ENCODE measurements around the gene FBXO7. TPM values are rescaled to one million over a fixed set of nuclear protein-coding genes. Genes with fewer than 3 reads are reported as not detected.
A peak's percentile ranks its signal among the peaks of the same experiment; 100 is the strongest.

Gene FBXO7
- total and polyA plus RNA-seq, 9 of the 15 experiments (the other 6 are each of a cell fraction or from before 2014, with no cell fraction given), result 34.0 to 162 (median 85.2) TPM

DNA sequence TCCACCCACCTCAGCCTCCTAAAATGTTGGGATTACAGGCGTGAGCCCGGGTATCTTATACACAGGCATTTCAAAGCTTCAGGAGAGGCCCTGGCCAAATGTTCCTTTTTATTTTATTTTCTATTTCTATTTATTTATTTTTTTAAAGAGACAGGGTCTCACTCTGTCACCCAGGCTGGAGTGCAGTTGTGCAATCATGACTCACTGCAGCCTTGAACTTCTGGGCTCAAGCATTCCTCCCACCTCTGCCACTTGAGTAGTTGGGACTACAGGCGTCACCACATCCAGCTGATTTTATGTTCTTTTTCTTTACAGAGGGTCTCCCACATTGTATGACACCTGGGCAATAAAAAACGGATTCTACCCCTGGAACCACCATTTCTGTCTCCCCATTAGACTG lies 71.2 kb downstream of the FBXO7 start (continued):
- TF ChIP-seq TSC22D4 (tag; IDR thresholded peaks at IDR 0.05) (no peak), ARID1B (IDR thresholded peaks at IDR 0.05) (peak; percentile 15; the same call in 1 of the 2 replicates), PTTG1 (tag; IDR thresholded peaks at IDR 0.05; ENCODE audit: low read depth) (no peak)
- TF ChIP-seq, protein P1, sequence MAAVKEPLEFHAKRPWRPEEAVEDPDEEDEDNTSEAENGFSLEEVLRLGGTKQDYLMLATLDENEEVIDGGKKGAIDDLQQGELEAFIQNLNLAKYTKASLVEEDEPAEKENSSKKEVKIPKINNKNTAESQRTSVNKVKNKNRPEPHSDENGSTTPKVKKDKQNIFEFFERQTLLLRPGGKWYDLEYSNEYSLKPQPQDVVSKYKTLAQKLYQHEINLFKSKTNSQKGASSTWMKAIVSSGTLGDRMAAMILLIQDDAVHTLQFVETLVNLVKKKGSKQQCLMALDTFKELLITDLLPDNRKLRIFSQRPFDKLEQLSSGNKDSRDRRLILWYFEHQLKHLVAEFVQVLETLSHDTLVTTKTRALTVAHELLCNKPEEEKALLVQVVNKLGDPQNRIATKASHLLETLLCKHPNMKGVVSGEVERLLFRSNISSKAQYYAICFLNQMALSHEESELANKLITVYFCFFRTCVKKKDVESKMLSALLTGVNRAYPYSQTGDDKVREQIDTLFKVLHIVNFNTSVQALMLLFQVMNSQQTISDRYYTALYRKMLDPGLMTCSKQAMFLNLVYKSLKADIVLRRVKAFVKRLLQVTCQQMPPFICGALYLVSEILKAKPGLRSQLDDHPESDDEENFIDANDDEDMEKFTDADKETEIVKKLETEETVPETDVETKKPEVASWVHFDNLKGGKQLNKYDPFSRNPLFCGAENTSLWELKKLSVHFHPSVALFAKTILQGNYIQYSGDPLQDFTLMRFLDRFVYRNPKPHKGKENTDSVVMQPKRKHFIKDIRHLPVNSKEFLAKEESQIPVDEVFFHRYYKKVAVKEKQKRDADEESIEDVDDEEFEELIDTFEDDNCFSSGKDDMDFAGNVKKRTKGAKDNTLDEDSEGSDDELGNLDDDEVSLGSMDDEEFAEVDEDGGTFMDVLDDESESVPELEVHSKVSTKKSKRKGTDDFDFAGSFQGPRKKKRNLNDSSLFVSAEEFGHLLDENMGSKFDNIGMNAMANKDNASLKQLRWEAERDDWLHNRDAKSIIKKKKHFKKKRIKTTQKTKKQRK (IDR thresholded peaks at IDR 0.05; ENCODE audit: borderline replicate concordance, low read depth, low read length), result no peak

DNA sequence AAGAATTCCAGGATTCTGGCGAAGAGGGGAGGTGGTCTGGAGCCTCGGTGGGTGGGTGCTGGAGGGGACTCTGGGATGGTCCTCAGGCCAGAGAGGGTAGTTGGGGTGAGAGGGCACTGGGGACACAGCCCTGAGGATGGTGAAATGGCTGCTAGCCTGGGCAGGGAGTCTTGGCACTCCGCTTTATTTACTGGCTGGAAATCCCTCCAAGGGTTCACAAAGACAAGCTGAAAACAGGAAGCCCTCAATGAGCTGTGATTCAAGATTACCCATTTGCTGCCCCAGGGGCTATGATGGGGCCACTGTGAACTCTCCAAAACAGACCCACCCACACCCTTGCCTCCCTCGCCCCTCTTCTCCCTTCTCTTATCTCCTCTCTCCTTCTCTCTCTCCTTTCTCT lies 71.9 kb downstream of the FBXO7 start:
- CTCF ChIA-PET (ENCODE audit: low intra/inter-chr PET ratio), result no interaction called here
- DNase-seq (ENCODE audit: extremely low read depth in 1 of 4, low spot score in 3 of 4), result no peak
- no peaks in the 10 kb centered on the region for H3K9me1 ChIP-seq (ENCODE audit: control insufficient read depth, insufficient read depth, low read length)
- H4K20me1 ChIP-seq (replicated peaks; ENCODE audit: control insufficient read depth, insufficient read depth, low read length), result no peaks in the 10 kb centered on the region
- H3K4me2 ChIP-seq (ENCODE audit: insufficient read depth, low read length), result no peak overlapping the region
- H3K4me3 ChIP-seq, result no peak overlapping the region
- POLR2A ChIA-PET, result no interaction called here
- H3K27me3 ChIP-seq (ENCODE audit: control insufficient read depth in 2 of 2, insufficient read depth in 2 of 2, low read length in 2 of 2), result no peaks in the 10 kb centered on the region; a peak in 1 of 5 replicates
- 75% methylated on average over 2 of the region's 4 CpGs for WGBS (ENCODE audit: insufficient coverage, low coverage, missing lambda C conversion rate)
- H3K9ac ChIP-seq (ENCODE audit: insufficient read depth in 1 of 2, low read depth in 2 of 2, low read length in 2 of 2), result no peak overlapping the region
- H3K9me3 ChIP-seq (replicated peaks; ENCODE audit: control insufficient read depth, insufficient read depth, low read depth, low read length), result no peaks in the 10 kb centered on the region
- no peak for ATAC-seq
- peak; percentile 20; the same call in 1 of the 2 replicates for TF ChIP-seq SPI1 (IDR thresholded peaks at IDR 0.05; ENCODE audit: borderline replicate concordance, low read depth, low read length)
- TF ChIP-seq, protein P2, sequence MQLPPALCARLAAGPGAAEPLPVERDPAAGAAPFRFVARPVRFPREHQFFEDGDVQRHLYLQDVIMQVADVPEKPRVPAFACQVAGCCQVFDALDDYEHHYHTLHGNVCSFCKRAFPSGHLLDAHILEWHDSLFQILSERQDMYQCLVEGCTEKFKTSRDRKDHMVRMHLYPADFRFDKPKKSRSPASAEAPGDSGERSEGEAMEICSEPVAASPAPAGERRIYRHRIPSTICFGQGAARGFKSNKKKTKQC (CRISPR knock-in tag; IDR thresholded peaks at IDR 0.05), result no peak
- no peak overlapping the region for H2AFZ ChIP-seq (ENCODE audit: low read depth, low read length)
- H3K79me2 ChIP-seq (ENCODE audit: control insufficient read depth, insufficient read depth, low read length), result no peaks in the 10 kb centered on the region
- no peaks in the 10 kb centered on the region for H3K36me3 ChIP-seq (ENCODE audit: control insufficient read depth, insufficient read depth, low read length)
- no TSS peak for BruUV-seq (replicated peaks)
- peaks cover 10 to 13% of the 10 kb centered on the region in 2 experiments for H3K4me1 ChIP-seq (replicated peaks in 1 of 2; ENCODE audit: control insufficient read depth in 2 of 2, insufficient read depth in 2 of 2, low read length in 2 of 2)
- in situ Hi-C loops (cut with MboI) (loop anchor here (25.0 kb wide), 1 partner anchor 666 kb away; no protein-coding TSS in a partner anchor), intact Hi-C loops (cut with micrococcal nuclease) (loop anchor here (10.0 kb wide), 1 partner anchor 78 kb away; no protein-coding TSS in a partner anchor)
- no peak overlapping the region for H3K27ac ChIP-seq (ENCODE audit: extremely low read depth, low read depth, low read length)
- no peak for FAIRE-seq
